ENCODE data around the gene LHFPL6.

GRCh38 chr13:39588384-39588783 is 14.6 kb downstream of the LHFPL6 start:
- no peak for TF ChIP-seq TARDBP (IDR thresholded peaks at IDR 0.05)
- no peak for TF ChIP-seq ELF4 (IDR thresholded peaks at IDR 0.05)
- no peak for TF ChIP-seq SUZ12 (IDR thresholded peaks at IDR 0.05)
- no peak for TF ChIP-seq ZNF384 (IDR thresholded peaks at IDR 0.05)
- no peak for TF ChIP-seq HDGF (IDR thresholded peaks at IDR 0.05; ENCODE audit: borderline replicate concordance)
- TF ChIP-seq NFRKB (IDR thresholded peaks at IDR 0.05): no peak
- no peak for TF ChIP-seq SP1 (IDR thresholded peaks at IDR 0.05)
- no peak for TF ChIP-seq BHLHE40 (IDR thresholded peaks at IDR 0.05; ENCODE audit: borderline replicate concordance)
- TF ChIP-seq FOXM1 (IDR thresholded peaks at IDR 0.05; ENCODE audit: borderline replicate concordance): no peak
- no peak for TF ChIP-seq ARNT (IDR thresholded peaks at IDR 0.05)
- no peak for TF ChIP-seq PKNOX1 (IDR thresholded peaks at IDR 0.05)
- no peak for TF ChIP-seq FOXA1 (IDR thresholded peaks at IDR 0.05)
- TF ChIP-seq L3MBTL2 (conservative IDR thresholded peaks at IDR 0.05): no peak

Measured in HEK293T (cell line).